ENCODE measurements around the gene PRKD2.
"Not testable (repeated sequence)": the region's sequence is repeated elsewhere in the genome, so short reads cannot be mapped to it uniquely, and the experiment has no call there.

PRKD2 gene

DNA sequence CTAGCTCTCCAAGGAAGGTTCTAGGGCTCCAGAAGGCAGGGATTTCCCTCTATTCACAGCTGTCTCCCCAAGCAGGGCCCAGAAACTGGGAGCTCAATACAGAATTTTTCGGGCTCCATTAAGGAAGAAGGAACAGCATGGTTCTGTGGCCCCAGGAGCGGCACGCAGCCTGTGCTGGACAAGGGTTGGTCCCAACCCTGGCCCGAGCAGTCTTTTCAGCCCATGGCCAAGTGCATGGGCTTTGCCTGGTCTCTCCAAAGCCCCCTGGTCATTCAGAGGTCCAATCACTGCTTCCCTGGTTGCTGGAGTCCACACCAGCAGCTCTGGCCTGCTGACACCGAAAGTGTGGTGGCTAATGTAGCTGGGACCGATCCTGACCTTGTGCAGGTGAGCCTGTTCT is 6.6 kb upstream of the PRKD2 start:
- no peak for DNase-seq
- ATAC-seq = no peak

- ATAC-seq = no peak
- DNase-seq = no peak
Observed at GRCh38 chr19:46723023-46723461, 6.1 kb upstream of the PRKD2 start.

DNA sequence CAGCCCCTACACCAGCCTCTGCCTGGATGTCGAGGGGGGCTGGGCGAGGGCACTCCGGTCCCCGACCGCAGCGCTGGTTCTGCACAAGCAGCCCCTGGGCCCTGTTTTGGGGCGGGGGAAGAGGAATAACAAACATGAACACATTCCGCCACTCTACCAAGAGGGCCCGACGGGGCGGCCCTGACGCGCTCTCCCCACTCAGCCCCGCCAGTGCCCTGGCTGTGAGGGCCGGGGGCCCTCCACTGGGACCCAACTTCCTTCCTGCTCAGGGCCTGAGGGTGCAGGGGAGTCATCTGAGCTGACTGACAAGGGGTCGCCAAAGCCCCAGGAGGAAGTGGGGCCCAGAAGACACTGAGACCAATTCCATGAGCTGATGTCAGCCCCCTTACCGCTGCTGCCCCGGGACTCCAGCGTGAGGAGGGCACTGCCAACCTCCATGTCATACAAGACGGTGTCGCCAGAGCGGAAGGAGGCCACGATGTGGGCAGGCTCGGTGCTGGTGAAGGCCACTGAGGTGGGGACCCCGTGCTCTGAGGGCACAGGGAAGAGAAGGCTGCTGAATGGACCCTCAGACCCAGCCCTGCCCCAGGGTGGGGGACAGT is 5.6 kb upstream of the PRKD2 start:
- ATAC-seq (no peak), DNase-seq (no peak)

GRCh38 chr19:46722004-46722380 is 5.1 kb upstream of the PRKD2 start:
- ATAC-seq (no peak), DNase-seq (no peak)

- DNase-seq = no peak
- no peak for ATAC-seq
Observed at GRCh38 chr19:46721269-46722003, 4.5 kb upstream of the PRKD2 start.

- ATAC-seq (no peak), DNase-seq (no peak)
Observed at GRCh38 chr19:46720503-46721239, 3.8 kb upstream of the PRKD2 start.

- ATAC-seq (no peak), DNase-seq (no peak)
Observed at GRCh38 chr19:46719629-46720502, 3.0 kb upstream of the PRKD2 start.

DNA sequence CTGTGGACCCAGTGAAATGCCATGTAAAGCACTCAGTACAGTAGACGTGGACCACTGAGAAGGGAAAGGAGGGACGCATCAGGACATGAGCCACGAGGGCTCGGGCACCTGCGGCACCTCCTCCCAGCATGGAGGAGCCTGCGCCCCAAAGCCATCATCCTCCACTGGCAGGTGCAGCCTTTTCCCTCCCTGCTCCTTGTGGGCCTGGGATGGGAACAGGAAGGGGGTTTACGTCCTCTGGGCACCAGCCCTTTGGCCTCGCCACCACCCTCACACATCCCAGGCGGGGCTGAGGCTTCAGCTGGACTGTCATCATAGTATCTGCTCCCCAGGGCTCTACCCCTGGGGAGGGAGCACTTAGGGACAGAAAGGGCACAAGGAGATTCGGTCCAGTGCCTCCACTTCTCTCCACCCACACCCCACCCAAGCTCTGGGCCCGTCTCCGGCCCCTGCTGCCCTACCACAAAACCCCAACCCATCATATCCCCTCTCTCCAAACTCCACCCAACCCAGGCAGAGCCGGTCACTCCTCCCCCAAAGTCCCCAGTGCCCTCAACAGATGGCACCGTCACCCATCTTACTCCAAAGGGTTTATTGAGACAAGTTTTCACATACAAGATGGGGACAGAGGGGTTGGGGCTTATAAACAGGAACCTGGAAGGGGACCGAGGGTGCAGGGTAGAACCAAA is 2.2 kb upstream of the PRKD2 start:
- DNase-seq (peak; percentile 23), ATAC-seq (no peak)

DNA sequence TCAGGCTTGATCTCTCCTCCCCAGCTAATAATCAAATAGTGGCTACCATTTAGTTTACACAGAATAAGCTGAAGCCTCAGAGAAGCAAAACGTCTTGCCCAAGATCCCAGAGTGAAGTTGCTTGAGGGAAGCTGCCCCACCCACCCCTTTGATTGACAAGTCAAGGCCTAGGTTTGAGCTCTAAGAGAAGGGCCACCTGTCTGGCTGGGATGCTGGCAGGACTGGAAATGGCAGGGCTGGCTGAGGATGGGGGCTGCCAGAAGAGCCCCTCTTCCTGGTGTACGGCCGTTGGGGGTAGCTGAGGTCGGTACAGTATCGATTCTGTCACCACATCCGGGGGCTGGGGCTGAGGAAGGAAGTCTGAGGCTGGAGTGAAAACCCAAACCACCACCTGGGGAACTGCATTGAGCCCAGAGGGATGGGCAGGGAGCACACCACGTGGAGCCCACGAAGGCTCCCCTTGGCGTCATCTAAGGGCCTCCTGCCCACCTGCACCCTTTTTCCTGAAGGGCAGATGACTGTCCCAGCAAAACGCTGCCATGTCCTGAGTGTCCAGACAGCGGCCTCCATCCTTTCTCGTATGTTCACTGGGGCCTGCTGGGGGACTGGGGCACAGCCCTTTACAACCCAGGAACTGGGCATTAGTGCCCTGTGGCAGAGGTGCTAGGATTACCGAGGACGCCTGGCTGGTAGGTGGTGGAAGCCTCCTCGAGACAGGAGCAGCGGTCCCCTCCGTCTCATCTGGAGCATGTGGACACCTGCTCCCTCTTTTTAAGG is 1.4 kb upstream of the PRKD2 start:
- peak; percentile 40 for ATAC-seq
- peak; percentile 73 for DNase-seq

DNA sequence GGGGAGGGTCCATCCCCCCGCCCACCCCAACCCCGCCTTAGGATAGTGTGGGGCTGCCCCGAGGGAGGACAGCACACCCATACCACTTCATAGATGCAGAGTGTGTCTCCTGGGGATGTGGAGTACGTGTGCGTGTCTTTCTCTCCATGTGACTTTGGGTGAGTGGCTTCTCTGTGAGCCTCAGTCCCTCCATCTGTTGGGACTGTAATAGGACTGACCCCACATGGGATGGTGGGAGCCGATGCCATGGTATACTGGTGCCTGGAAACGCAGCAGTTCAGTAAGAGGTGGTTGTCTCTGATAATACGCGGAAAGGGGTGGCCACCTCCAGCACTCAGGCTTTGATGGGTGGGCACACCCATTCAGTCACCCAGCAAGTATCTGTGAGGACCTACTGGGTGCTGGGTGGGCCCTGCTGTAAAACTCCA is 816 bp upstream of the PRKD2 start:
- DNase-seq (peak; percentile 39), ATAC-seq (peak; percentile 24)

- DNase-seq (peak; percentile 29), ATAC-seq (no peak)
Observed at GRCh38 chr19:46716672-46717033, 261 bp downstream of the PRKD2 start.

DNA sequence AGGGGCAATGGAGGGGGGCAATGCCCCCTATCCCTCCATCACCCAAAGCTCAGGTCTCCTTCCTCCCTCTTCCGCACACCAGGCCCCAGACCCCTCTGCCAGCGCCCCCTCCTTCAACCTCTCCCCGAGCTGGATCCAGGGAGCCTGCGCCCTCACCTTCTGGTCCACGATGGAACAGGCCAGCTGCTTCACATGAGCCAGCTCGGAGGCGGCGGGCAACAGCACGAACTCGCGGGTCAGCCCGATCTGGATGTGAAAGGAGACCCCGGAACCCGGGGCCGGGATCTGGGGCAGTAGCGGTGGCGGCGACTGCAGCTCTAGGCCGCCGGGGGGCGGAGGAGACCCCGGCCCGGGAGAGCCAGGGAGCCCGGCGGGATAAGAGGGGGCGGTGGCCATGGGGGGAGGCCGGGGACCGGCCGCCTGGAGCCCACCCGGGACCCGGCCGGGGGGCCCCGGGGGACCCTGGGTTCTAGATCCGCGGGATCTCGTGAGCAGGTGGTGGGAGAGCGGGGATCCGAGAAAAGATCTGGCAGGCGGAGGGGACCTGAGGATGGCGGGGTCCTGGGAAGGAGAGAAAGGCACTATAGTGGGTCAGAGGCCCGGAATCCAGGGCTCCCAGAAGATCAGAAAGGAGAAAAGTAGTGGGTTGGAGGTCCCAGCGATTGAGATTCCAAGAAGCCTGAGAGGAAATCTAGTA is 791 bp downstream of the PRKD2 start:
- ATAC-seq (no peak), DNase-seq (peak; percentile 36)

DNA sequence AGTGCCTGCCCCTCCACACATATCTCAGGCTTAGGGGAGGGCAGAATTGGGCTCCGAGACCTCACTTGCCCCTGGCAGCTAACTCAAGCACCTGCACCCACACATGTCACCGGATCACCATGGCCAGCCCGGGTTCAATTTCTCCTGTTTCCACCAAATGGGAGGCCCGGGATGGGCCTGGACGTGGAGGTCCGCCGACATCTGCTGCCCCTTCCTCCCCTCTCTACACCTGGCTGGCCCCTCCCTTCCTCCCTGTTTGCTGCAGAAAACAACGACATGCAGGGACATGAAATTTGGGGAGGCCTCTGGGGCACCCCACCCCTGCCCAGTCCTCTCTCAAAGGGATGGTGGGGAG is 1.3 kb downstream of the PRKD2 start:
- no peak for DNase-seq
- ATAC-seq = no peak

DNA sequence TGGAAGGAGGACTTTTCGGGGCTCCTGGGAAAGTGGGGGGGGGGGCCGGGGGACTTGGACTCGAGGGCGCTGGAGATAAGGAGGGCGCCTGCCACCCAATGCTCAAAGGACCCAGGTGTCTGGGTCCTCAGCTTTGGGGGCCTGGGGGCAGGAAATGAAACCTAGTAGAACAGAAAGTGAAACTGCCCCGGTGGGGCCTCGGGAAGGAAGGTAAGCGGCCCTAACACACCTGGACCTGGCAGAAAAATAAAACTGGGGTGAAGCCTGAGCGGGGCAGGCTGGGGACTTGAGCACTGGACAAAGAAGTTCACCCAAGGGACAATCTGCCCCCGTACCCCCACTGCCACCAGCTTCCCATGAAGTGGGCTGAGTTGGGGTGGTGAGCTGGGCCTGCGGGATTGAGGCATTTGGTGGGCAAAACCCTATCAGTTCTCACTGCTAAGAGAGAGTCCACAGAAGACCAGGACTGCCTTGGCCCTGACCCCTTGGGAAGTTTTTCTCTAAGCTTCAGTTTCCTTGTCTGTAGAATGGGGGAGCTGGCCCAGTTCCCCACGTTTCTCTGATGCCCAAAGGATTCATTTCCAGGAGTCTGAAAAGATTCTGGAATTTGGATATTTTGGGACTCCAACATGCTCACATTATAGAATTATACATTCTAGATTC is 2.3 kb downstream of the PRKD2 start:
- ATAC-seq (peak; percentile 21), DNase-seq (peak; percentile 62)

DNA sequence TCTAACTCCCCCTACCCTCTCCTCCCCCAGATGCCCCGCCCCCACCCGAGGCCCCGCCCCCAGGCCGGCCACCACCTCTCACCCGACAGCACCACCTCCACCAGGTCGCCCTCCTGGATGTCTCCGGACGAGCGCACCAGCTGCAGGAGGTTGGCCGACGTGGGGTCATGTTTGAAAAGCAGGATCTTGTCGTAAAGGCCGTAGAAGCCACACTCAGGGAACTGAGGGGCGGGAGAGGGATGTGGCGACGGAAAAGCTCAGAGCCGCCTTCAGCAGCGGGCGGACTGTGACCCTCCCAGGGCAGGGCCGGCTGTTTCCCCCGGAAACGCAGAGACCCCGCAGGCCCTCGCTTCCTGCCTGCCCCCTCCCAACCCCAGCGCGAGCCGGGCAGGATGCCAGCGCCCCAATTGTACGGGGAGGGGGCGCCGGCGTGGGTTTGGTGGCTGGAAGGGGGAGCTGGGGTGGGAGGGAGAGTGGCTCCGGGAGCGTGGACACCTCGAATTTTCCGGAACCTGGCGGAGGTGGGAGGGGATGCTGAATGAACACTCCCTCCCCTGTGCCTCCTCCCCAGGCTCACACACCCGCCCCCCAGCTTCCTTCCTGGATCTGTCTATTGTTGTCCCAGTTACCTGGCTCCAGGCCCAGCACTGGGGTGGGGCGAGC is 3.0 kb downstream of the PRKD2 start:
- peak; percentile 35 for ATAC-seq
- peak; percentile 72 for DNase-seq

GRCh38 chr19:46712768-46713338 is 4.1 kb downstream of the PRKD2 start:
- not testable (repeated sequence) for DNase-seq, ATAC-seq

DNA sequence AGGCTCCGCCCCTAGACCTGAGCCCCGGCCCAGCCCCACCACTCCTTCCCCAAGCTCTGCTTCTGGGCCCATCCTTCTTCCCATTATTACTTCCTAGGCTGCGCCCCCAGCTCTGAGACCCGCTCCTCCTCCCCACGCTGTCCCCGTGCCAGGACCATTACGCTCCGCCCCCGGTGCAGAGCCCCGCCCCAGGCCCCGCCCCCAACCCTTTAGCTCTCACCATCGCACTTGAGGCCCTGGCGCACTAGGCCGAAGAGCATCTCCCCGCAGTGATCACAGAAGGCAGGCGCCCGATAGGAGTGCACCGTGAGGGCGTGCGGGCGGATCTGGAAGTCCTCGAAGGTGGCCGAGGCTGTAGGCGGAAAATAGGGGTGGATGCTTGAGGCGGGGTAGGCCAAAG is 6.2 kb downstream of the PRKD2 start:
- no peak for DNase-seq
- ATAC-seq = no peak

DNA sequence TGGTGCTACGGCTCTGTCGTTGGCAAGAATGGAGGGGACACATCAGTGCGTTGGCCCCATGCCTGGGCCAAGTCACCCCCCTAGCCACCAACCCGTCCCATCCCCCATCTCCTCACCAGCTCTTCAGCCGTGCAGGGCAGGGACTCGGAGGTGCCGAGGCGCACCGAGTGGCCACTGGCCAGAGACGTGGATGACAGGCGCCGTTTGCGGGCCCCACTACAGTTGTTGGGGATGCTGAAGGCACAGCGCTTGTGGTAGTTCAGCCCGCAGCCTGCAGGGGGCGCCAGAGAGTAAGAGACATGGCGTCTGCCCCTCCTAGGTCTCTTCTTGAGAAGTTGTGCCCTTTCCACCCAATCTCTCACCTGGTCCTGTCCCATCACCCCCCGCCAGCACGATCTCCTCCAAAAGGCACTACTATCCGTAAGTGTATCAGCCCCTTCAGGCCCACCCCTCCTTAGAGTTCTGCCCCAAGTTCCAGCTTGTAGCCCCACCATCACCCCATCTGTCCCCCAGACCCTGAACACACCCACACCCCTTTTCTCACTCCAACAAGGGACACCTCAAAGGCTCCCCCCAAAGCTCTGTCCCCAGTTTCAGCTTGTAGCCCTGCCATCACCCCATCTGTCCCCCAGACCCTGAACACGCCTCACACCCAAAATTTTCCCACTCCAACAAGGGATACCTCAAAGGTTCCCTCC is 12.4 kb downstream of the PRKD2 start:
- DNase-seq = peak; percentile 94
- ATAC-seq = peak; percentile 86

Measured in stimulated activated naive CD8-positive, alpha-beta T cell treated with anti-CD3 and anti-CD28 coated beads, Interleukin-15, Interleukin-2, amounts not matched to agents 100 U/mL and 50 U/mL, for 24 hours (primary cell).